DMS79 (cell line): ENCODE results near the gene RYR1.
"Not testable (repeated sequence)": the region's sequence is repeated elsewhere in the genome, so short reads cannot be mapped to it uniquely, and the experiment has no call there.

Source experiments
- DNase-seq: peaks from one replicate; lab custom pipeline; 2025; lab: John Stamatoyannopoulos, UW

RYR1 gene

GRCh38 chr19:38400361-38400760 is 33.1 kb upstream of the RYR1 start:
- DNase-seq = no peak

- DNase-seq = no peak
These were observed 32.3 kb upstream of the RYR1 start for GRCh38 chr19:38401148-38401547.

GRCh38 chr19:38402623-38402966 is 30.9 kb upstream of the RYR1 start:
- no peak for DNase-seq

- peak; percentile 92 for DNase-seq
These were observed 30.4 kb upstream of the RYR1 start, which contains the start of gene FAM98C for GRCh38 chr19:38402967-38403674. Gene FAM98C (plus strand): TSS chr19:38403093. CDS start chr19:38403154, 61 bp downstream.

- DNase-seq = no peak
These were observed 28.6 kb upstream of the RYR1 start for GRCh38 chr19:38404858-38405257.

GRCh38 chr19:38405276-38405675 is 28.2 kb upstream of the RYR1 start:
- DNase-seq = no peak

GRCh38 chr19:38409631-38410133 is 23.8 kb upstream of the RYR1 start:
- DNase-seq = no peak

GRCh38 chr19:38410407-38410806 is 23.1 kb upstream of the RYR1 start:
- DNase-seq = not testable (repeated sequence)

- DNase-seq = no peak
These were observed 22.3 kb upstream of the RYR1 start for GRCh38 chr19:38411041-38411712.

- DNase-seq = not testable (repeated sequence)
These were observed 21.6 kb upstream of the RYR1 start for GRCh38 chr19:38411898-38412297.

- no peak for DNase-seq
These were observed 21.0 kb upstream of the RYR1 start for GRCh38 chr19:38412491-38412890.

- no peak for DNase-seq
These were observed 20.5 kb upstream of the RYR1 start for GRCh38 chr19:38412961-38413360.

- DNase-seq = no peak
These were observed 20.1 kb upstream of the RYR1 start for GRCh38 chr19:38413416-38413815.

GRCh38 chr19:38417146-38417543 is 16.3 kb upstream of the RYR1 start:
- DNase-seq = no peak

- DNase-seq = peak; percentile 3
These were observed 15.7 kb upstream of the RYR1 start for GRCh38 chr19:38417544-38418506.

- DNase-seq = no peak
These were observed 12.6 kb upstream of the RYR1 start for GRCh38 chr19:38420935-38421334.

- DNase-seq = no peak
These were observed 11.6 kb upstream of the RYR1 start for GRCh38 chr19:38421856-38422255.

- DNase-seq = no peak
These were observed 11.1 kb upstream of the RYR1 start for GRCh38 chr19:38422438-38422837.

GRCh38 chr19:38424272-38424671 is 9.2 kb upstream of the RYR1 start:
- DNase-seq = no peak

- DNase-seq = no peak
These were observed 8.2 kb upstream of the RYR1 start for GRCh38 chr19:38425222-38425809.

- no peak for DNase-seq
These were observed 7.6 kb upstream of the RYR1 start, which contains the start of gene RASGRP4 for GRCh38 chr19:38425810-38426466. Gene RASGRP4 (minus strand): TSS chr19:38426219. CDS start chr19:38426091, 128 bp downstream.
